Stimulated activated CD4-positive, alpha-beta T cell treated with anti-CD3 and anti-CD28 coated beads, Interleukin-2, amount 100 ng/mL, for 4 hours (primary cell): ENCODE data around the gene ECE1.
A peak's percentile ranks its signal among the peaks of the same experiment; 100 is the strongest.
"Not testable (repeated sequence)": the region's sequence is repeated elsewhere in the genome, so short reads cannot be mapped to it uniquely, and the experiment has no call there.

Experiments used
- DNase-seq: peaks from one replicate; pipeline ENCODE4 v3.0.0-alpha.2; 2020; ENCODE audit warnings: low read depth

ECE1 gene

DNA sequence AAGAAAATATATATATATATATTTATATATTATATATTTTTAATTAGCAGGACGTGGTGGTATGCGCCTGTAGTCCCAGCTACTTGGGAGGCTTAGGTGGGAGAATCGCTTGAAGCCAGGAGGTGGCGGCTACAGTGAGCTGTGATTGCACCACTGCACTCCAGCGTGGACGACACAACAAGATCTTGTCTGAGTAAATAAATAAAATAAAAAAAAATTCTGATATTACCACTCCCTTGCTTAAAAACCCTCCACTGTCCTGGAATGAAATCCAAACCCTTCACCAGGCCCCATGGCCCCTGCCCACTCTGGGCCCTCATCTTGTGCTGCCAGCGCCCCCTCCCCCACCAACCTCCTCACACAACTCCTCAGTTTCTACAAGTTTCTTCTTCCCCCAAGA, 1.7 kb upstream of the ECE1 start:
- DNase-seq, result no peak

DNA sequence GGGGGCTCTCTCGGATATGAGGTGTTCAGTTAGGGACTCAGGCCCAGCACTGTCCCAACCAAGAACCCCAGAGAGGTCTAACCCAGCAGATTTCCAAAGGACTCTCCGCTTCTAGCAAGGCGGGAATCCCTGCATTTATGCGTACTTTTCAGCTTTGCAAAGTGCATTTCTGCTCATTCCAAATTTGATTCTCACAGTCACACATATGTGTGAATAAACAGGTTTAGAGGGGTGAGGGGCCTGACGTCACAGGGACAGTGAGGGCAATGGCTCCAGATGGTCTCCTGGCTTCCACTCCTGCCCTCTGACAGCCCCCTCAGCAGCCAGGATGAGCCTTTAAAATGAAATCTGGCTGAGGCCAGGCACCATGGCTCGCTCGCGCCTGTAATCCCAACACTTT, 921 bp upstream of the ECE1 start:
- no peak for DNase-seq

DNA sequence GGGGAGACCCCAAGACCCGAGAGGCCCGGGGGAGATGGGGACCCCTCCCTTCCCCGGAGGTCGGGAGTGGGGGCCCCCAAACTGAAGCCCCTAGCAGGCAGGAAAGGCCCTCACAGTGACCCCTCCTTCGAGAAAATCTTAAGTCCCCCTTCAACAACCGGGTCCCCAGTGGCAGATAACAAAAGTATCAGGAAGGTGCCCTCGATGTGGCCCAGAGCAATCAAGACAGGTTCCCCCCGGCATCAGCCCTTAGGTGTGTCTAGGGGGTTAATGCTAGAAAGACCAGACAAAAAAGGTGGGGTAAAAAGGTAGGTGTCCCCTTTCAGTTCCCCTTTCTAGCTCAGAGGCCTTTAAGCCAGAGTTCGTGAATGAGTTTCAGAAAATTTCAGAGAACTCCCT, 282 bp upstream of the ECE1 start:
- no peak for DNase-seq

DNA sequence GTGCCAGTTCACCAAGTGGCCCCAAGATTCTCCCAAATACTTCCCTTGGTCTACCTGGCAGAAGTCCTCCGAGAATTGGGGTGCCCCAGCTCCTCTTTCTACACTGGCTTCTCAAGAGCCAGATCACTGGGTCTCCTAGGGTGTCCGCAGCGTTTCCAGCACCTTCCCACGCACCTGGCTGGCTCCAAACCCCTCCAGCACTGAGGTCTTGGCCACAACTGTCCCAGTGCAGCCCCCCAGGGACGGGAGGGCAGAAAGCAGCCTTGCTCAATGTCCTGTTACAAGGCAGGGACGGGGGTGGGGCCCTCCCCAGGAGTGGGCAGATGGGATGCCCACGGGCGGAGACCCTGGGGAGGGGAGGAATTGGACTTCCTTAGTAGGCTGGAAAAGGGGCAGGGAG, 1.1 kb downstream of the ECE1 start:
- no peak for DNase-seq

DNA sequence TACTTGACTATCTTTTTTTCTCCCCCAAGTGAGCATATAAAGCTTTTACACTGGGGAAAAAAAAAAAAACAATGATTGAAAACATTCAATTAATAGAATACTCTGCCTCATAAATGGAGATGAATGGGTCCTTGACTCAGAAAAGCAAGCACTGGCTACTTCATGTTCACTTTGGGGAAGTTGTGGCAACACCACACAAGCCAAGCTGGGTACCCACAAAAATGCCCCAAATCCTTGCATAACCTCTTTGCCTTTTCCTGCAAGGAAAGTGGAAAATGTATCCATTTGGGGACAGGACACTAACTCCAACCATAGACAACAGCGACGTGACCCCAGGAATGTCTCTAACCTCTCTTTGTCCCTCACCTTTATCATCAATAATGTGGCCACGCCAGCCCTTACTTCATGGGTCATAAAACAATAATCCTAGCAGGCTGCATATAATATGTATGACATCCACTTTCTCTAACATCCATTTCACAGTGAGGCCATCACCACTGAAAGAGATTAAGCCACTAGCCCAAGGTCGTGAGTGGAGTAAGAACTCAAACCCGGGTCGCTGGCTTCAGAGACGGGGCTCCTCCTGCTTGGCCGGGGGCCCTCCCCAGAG, 2.3 kb downstream of the ECE1 start:
- DNase-seq, result no peak

DNA sequence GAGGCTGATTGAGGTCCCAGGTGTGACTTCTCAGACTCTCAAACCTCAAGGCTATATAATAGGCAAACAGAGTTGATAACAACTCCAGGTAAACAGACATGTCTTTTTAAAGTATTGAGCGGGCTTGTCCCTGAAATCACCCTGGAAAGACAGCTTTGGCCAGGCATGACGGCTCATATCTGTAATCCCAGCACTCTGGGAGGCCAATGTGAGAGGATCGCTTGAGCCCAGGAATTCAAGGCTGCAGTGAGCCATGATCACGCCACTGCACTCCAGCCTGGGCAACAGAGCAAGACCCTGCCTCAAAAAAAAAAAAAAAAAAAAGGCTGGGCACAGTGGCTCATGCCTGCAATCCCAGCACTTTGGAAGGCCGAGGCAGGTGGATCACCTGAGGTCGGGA, 4.9 kb downstream of the ECE1 start:
- DNase-seq, result not testable (repeated sequence)

DNA sequence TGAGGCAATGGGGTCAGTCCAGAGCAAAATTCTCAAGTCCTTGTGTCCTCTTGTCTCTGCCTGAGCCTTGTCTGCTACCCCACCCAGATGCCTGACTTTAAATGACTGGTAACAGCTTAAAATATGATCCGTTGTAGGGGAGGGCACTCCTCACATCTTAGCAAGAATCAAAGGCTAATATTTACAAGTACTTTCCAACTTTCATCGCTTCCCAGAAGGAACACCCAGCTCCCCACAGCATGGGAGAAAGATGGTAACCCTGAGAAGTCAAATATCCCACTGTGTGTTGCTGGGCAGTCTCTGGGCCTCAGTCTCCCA, 5.2 kb downstream of the ECE1 start:
- DNase-seq, result no peak

DNA sequence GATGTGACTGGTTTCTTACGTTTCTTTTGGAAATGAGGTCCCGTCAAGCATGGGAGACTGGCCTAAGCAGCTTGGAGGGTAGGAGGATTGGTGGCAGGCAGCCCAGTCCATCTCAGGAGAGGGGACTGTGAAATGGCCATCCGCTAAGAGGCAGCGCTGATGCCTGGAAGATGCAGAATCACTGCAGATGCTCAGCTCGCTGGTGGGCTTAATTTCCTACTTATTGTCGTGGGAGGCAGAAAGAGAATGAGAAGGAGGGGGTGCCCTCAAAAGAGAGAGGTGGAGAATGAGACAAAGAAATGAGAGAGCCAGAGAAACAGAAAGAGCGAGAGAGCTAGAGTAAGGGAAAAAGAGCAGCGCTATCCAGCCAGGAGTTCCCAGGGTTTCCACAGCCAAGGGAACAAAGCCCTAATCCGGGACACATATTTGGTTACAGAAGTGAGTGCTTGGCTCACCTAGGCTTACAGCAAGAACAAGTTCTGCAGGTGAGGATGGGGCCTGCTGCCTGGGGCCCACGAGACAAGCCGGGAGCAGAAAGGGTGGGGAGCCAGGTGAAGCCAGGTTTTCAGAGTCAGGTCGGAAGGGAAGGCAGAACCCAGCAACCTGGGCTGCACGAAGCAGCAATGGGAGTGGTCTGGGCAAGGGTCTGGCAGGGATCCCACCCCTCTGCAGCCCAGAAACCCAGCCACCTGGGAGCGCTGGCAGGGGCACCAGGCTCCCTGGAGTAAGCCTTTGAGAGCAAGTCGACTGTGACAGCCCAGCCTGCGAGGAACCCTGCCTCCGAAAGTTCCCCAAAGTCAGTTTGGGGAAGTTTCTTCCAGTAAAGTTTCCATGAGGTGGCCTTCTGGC, 5.8 kb downstream of the ECE1 start:
- no peak for DNase-seq

DNA sequence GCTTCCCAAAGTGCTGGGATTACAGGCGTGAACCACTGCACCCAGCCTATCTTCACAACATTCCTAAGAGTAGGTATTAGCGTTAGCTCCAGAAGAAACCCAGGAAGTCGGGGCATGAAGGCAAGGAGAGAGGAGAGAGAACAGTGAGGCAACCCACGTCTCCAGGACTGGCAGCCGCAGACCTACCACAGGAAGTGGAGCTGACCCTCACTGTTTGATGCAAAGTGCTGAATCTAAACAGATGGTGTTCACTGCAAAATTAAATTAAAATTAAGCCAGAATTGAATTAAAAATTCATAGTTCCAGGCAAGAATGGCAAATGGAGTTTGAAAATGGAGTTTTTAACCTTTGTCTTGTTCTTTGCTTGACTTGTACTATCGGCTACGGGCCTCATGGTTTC, 6.7 kb downstream of the ECE1 start:
- no peak for DNase-seq

DNA sequence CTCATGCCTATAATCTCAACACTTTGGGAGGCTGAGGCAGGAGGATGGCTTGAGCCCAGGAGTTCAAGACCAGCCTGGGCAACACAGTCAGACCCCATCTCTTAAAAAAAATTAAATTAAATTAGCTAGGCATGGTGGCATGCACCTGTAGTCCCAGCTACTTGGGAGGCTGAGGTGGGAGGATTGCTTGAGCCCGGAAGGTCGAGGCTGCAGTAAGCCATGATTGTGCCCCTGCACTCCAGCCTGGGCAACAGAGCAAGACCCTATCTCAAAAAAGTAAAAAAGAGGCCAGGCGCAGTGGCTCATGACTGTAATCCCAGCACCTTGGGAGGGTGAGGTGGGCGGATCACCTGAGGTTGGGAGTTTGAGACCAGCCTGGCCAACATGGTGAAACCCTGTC, 8.2 kb downstream of the ECE1 start:
- DNase-seq, result not testable (repeated sequence)

DNA sequence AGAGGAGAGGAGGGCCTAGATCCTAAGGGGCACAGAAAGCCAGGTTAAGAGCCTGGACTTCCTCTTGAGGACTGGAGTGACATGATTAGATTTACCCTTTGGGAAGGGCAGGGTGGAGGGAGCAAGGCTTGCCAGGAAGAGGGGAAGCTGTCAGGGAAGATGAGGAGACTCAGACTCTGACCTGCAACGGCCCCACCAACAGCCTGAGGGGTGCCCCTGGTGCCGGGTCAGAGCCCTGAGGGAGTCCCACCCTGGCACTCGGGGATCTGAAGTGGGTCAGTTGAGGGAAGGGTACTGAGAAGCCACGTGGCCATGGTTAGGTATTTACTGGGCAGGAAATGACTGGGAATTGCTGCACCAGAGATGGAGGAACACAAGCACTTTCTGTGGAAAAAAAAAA, 9.8 kb downstream of the ECE1 start:
- DNase-seq, result no peak

DNA sequence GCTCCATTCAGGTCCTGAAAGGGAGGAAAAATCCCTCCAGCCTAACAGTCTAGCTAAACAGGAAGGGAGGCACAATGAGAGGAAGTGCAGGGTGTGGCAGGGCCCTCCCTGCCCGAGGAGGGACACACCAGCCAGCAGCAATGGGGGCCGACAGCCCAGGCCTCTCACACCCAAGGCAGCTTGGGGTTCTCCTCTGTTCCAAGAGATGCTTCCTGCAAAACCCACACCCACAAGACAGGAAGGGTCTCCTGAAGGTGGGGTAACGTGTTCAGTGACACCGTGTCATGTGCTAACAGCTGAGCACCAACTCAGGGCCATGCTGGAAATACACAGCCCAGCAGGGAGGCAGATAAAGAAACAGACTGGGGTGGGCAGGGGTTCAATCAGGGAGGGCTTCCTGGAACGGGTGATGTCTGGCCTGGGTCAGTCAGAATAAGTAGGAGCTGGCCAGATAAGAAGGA, 10.2 kb downstream of the ECE1 start:
- no peak for DNase-seq

DNA sequence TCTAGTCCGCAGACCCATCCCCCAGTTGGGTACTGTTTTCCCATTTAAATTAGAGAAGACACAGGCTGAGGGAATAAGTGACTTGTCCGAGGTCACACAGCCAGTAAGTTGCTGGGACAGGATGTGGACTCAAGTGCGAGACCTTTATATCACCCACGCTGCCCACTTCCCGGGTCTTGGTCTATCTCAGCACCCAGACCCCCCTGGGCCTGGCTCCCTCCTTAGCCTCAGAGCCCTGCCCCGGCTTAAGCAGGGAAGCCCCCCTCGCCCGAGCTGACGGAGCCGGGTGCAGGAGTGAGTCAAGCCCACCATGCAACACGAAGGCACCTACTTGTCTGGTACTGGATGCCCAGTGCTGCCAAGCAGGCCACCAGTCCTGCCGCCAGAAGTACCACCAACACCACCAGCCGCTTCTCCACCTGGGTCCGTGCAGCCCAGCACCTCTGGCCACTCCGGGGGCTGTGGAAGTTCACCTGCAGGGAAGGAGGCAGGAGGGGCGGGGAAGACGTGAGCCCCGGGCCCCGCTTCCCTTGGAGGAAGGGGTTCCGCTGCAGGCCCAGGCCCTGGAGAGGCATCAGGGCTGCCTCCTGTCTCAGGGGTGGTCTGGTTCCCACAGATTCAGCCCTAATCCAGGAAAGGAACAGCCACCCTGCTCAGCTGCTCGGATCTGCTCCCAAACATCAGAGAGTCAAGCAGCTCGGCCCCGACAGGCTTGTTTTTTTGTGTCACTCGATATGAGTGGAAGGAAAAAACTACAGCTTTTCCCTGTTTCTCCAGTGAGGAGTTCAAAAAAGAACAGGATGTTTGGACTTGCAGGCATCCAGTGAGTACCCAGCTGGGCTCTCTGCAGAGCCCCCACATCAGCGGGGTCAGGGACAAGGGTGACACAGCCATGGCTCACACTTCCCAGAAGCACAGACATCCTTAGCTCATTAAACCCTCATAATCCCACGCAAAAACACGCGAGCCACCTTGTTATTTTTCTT, 11.1 kb downstream of the ECE1 start:
- DNase-seq, result no peak

DNA sequence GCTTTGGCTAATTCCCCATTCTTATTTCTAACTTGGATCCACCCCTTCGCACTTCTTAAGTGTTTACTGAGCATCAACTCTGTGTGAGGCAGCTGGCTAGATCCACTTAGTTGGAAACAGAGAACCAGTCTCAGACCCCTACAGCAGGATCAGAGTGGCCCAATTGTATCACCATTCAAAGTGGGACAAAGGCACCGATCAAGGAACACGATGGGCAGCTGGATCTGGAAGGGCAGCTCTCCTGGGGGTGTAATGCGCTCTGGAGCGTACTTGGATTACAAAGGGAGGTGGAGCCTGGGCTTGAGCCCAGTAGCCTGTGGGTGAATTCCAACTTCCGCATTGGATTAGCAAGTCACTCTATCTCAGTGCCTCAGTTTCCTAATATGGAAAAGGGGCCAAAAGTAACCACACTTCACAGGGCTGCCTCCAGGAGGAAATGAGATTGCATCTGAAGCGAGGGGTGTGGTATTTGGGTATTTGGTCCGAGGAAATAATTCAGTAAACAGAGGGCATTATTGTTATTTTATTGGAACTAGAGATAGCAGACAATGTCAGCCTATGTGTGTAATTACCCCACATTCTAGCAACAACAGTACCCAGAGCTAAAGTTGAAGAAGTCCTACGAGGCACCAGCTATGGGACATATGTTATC, 11.9 kb downstream of the ECE1 start:
- no peak for DNase-seq

DNA sequence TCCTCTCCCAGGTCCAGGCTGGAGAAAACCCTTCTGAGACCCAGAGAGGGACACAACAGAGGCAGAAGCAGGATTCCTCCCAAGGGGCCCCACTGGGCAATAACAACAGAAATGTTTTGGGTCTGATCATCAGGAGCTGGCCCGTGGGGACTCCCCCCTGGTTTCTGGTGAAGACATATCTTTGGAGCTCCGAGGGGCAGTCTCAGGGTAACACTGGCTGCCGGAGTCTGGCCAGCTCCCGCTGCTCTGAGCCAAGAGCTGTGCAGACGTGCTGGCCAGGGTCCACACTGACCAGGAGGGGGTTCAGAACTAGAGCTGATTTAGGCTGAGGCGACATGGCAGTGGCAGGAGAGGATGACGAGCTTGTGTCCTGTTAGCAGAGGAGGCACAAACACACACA, 13.1 kb downstream of the ECE1 start:
- no peak for DNase-seq

DNA sequence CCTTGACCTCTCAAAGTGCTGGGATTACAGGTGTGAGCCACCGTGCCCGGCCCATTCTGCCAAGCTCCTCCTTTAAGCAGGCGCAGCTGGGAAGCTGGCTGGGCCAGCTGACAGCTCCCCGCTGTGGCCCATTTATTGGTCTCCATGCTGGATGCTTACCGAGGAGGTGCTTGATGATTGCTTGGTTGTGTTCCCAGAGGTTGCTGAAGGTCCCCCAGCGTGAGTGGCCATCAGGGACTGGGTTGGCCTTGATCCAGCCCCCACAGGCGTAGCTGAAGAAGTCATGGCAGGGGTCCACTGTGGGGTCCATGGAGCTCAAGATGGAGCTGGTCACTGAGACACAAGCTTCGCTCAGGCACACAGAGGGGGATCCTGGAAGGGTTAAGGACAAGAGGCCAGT, 17.7 kb downstream of the ECE1 start:
- DNase-seq, result no peak

DNA sequence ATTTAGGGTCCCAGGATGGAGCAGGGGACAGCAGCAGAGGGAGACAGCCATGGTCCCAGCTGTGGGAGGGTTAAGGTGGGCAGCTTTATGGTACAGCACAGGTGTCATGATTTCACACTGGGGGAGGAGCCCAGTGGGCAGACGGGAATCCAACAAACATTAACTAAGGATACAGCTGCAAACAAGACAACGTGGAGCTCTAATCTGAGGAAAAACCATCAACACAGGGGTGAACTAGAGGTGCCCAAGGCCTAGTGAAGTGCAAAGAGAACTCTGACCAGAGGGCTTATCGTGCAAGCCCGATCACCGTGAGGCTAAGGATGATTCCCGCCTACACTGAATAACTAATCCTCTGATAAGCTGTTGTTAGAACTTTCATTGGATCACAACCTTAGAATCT, 18.7 kb downstream of the ECE1 start:
- DNase-seq, result no peak

DNA sequence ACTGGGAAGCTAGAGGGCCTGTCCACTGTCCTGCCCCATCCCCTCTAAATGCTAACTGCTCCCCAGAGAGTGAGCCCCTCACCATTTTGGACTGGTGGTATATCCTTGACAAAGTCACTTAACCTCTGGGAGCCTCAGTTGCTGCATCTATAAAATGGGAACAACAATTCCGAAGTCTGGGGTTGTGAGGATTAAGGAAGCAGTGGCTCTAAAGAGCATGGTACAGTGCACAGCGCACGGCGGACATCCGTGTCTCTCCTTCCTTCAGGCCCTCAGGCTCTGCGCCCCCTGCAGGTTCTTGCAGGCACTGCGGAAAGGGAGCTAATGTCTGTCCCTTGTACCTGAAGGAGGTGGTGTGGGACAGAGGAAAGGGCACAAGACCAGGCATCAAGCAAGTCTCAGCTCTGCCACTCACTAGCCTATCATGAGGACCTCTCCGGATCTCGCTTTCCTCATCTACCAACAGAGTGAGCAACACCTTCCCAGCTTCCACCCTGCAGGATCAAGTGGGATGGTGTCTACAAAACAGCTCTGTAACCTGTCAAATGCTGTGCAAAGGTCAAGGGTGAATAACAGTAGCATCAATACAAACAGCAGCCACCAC, 20.1 kb downstream of the ECE1 start:
- peak; percentile 65 for DNase-seq

DNA sequence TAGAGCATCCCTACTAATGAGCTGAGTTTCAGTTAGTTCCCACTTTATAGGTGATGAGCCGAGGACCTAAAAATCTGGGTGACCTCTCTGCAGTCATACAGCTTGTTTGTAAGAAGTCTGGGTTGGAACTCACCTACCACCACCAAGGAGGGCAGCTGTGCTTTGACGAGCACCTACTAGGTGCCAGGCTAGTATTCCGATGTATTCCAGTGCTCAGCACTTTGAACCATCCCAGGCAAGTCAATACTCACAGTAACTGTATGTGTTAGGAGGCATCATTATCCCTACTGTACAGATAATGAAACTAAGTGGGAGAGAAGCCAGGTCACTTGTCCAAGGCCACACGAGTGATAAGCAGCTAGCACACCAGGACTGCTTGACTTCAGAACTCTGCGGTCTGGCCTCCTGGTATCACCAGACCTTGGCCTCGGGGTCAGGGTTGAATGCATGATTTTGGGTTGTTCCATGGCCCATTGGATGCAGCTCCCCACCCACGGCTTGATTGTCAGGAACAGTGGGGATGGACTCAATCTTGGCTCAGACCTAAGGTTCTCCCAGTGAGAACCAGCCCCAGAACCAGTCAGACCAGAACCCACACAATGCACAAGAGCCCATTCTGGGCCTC, 20.7 kb downstream of the ECE1 start:
- no peak for DNase-seq

DNA sequence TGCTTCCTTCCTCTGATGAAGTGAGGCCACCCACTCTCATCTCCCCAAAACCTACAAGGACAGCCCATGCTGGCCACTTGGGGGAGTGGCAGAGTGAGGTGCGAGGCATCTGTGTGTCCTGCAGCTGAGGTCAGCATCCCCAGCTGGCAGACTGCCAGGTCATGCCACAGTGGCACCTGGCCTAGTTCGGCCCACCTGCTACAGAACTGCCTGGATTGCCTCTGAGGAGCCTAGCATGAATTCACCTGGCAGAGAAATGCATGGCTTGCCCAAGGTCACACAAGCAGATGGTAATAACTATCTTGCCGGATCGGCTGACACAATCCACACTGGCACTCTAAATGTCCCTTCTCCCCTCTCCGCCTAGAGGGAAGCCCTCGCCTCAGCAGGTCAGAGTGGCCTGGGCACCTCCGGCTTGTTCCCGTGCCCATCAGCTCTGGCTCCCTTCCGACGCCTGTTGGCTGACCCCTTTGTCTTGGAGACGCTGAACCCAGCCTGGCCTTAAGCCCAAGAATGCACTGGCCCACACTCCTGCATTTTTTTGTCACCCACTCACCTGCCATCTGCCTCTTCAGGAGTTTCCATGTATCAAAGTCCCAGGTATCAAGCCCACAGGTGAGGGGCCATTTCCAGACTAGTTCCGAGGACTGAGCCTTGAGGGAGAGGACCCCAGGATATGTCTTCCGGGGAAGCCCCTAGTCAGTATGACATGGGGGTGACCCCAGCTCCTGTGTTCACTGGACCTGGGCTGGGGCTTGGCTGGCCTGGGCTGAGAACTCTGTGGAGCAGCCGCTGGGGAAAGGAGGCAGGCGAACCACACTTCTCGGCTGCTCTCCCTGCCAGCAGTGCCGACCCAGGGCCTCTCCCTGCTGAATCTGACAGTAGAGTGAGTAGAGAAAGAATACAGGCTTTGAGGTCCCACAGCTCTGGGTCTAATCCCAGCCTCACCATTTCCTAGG, 21.7 kb downstream of the ECE1 start:
- no peak for DNase-seq
